ENCODE measurements around the gene LSM3.

Gene LSM3

DNA sequence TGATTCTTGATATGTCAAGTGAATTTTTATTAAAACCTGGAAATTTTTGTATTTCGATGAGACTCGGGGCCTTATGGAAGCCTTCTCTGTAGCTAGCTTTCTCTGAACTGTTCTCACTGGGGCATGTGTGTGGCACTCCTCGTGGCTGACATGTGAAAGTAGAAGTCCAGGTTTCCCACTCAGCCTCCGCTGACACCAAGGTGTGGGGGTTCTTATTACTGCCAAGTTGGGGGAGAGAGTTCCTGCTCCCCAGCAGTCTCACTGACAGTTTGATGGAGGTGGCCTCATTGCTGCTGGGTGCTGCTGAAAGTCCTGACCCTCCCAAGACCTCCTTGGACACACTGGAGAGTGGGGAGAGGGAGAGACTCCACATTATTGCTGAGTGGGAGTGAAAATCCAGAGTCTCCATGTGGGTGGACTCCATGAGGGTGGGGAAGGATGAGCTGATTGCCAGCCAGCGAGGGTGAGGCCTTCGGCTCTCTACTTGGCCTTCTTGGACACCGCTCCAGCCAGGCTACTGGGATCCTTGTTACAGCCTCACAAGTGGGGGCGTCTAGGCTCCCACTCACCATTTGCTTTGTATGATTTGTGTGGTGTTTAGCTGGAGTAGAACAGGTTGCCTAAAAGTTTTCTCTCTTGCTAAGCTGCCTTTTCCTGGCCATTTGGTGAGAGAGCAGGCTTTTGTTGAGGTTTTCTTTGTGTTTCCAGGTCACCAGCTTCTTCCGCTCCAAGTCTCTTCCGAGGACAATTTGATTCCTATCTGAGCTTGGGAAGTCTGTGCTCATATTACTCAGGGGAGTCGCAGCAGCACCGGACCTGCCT is 64.1 kb downstream of the LSM3 start:
- DNase-seq (ENCODE audit: low spot score): no peak

DNA sequence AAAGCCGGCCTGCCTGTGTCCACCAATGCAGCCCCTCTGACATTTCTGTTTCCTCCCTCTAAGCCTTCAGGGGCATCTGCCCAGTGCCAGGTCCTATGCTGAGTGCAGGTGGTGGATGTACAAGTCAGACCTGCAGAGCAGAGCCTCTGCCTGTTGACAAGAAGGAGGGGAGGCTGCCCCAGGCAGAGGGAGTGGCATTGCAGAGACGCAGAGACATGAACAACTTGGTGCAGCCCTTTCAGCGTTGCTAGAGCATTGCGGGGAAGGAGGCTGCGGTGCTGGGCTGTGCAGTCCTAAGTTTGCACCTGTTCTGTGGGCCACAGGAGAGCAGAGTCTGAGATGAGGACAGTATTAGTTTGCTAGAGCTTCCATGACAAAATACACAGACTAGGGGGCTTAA is 65.2 kb downstream of the LSM3 start:
- DNase-seq (ENCODE audit: low spot score): no peak

DNA sequence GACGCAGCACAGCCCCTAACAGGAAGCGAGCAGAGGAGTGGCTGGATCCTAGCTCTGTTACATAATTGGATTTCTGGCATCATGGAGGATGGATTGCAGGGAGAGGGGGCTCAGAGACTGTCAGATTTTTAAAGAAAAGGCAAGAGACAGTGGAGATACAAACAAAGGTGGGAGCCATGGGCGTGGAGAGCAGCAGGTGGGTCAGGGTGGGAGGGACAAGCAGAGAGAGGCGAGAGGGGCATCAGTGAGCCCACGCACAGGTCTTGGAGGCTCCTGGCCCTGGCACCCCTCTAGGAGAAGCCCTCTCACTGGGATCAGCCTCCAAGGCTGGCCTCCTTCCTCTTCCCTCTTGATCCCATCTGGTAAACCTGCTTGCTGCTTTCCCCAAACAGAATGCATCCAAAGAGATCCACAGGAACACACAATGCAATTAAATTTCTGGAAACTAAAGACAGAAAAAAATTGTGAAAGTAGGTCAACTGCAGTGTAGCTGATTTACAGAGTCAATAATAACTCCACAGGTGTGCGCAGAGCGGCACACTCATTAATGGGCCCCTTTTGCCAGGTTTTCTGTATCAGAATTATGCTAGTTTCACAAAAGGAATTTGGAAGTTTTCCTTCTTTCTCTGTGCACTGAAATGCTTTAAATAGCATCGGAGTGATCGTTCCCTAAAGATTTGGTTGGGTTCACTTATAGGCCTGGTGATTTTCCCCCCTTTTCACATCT is 66.1 kb downstream of the LSM3 start:
- no peak for DNase-seq (ENCODE audit: low spot score)

DNA sequence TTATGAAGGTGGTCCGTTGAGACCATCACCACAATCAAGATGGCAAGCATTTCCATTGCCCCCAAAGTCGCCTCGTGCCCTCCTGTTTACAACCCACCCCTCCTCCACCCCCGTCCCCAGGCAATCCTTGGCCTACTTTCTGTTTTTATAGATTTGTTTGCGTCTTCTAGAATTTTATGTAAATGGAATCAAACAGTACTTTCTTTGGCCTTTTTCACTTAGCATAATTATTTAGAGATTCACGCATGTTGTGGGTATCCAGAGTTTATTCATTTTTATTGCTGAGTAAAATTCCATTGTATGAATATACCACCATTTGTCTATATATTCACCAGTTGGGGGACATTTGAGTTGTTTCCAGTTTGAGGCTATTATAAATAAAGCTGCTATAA is 66.6 kb downstream of the LSM3 start:
- DNase-seq (ENCODE audit: low spot score): no peak

DNA sequence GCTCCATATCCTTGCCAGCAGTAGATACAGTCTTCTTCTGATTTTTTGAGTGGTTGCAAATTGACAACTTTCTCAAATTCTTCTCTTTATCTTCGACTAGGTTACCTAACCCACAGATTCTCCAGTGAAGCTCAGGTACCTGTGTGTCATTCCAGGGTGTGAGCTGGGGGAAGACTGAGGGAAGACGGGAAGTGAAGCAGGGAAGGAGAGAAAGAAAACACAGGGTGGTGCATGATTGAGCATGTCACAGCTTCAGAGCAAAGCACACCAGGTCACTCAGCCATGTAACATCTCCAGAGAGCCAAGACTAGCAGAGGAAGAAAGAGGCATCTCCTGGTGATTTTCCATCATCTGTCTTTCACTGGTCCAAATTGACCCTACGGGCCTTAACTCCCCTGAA is 67.2 kb downstream of the LSM3 start:
- DNase-seq (ENCODE audit: low spot score): no peak

DNA sequence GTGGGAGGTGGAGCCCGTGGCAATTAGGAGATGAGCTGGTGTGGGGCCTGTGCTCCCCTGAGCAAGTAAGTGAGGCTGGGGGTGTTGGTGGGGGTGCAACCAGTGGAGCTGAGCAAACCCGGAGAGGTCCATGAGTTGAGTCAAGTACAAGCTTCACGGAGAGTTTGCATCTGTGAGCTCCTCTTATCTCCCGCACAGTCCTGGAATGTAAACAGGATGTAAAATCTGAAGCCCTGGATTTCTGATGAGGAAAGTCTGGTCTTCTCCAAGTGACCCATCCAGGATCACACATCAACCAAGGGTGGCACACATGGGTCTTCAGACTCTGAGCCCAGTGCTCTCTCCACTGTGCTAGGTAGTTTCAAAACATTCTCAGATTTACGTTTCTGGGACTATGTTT is 67.8 kb downstream of the LSM3 start:
- DNase-seq (ENCODE audit: low spot score): peak; percentile 42

DNA sequence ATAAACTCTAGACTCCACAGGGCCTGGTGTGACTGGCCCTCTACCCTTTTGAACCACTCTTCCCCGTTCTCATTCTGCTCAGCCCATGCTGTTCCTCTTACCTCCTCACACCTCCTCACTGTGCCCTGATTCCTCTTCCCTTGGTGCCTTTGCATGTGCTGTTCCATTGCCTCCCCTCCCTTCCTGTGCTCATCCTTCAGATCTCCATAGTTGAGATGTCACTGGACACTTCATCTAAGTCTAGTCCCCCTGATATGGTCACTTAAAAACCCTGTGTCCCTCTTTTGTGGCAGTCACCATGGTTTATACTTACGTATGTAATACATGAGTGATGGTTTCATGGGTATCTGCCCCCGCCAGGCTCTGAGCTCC is 69.8 kb downstream of the LSM3 start:
- DNase-seq (ENCODE audit: low spot score): no peak

DNA sequence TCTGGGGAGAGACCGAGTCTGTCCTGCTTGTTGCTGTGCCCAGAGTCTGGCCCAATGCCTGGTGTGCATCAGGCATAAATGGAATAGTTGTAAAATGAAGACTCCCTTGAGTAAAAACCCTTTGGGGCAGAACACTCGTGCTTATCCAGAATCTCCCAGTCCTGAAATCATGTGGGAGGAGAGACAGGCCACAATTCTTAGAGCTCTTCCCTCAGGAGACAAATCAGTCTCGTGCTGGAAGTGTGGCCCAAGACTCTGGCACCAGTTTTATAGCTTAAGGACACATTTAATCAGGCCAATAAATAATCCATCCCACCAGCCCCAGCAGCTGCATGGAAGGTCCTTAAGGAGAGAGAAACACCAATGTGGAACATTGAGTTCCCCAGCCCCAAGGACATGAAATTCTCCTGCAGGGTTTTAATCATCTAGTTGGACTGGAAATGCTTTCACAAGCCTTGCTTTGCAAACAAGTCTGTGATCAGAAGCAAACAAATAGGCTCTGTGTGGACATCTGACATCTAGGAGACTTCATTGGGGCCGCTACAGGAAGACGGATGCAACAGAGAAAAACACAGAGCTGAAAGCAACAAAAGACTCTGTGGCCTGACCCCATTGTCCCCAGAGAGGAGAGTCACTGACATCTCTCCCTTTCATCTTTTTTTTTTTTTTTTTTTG is 70.4 kb downstream of the LSM3 start:
- no peak for DNase-seq (ENCODE audit: low spot score)

Data from hepatic stellate cell (primary cell).